Measurements from ENCODE around the gene NSL1. TPM values are rescaled to one million over a fixed set of nuclear protein-coding genes. Genes with fewer than 3 reads are reported as not detected.

The NSL1 gene
- total RNA-seq, 1 donor from 2014 or later: 42.1 TPM

DNA sequence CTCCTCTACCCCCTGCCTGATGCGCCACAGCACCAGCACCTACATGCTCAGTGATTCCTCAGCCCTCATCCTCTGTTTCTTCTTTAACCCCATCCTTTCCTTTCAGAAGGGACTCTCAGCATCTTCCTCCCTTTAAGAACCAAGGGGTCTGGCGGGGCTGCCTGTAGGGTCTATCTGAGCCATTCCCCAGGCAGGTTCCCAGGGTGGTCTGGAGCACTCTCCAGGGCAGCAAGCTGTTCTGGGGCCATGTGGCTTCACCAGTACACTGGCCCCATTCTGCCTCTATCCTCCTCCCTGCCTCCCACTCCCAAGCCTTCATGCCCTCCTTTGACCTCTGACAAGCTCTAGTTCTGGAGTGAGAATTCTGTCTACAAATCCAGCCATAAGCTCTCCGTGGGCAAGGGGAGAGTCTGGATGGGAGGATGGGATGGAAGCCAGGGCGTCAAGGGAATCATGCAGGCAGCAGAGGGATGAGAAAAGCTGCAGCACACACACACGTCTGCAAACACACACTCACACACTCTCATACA is 102.3 kb downstream of the NSL1 start:
- no peaks in the 10 kb centered on the region for H3K36me3 Mint-ChIP-seq
- peak; percentile 27 for DNase-seq (ENCODE audit: extremely low spot score, unreplicated experiment)
- H3K27ac Mint-ChIP-seq: no peak overlapping the region
- peaks cover 39% of the 10 kb centered on the region for H3K27me3 Mint-ChIP-seq
- TF ChIP-seq, protein P1, sequence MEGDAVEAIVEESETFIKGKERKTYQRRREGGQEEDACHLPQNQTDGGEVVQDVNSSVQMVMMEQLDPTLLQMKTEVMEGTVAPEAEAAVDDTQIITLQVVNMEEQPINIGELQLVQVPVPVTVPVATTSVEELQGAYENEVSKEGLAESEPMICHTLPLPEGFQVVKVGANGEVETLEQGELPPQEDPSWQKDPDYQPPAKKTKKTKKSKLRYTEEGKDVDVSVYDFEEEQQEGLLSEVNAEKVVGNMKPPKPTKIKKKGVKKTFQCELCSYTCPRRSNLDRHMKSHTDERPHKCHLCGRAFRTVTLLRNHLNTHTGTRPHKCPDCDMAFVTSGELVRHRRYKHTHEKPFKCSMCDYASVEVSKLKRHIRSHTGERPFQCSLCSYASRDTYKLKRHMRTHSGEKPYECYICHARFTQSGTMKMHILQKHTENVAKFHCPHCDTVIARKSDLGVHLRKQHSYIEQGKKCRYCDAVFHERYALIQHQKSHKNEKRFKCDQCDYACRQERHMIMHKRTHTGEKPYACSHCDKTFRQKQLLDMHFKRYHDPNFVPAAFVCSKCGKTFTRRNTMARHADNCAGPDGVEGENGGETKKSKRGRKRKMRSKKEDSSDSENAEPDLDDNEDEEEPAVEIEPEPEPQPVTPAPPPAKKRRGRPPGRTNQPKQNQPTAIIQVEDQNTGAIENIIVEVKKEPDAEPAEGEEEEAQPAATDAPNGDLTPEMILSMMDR (conservative IDR thresholded peaks at IDR 0.05): no peak
- no peaks in the 10 kb centered on the region for H3K4me1 Mint-ChIP-seq (ENCODE audit: unreplicated experiment)
- H3K9me3 Mint-ChIP-seq: no peaks in the 10 kb centered on the region
- H3K4me3 Mint-ChIP-seq: no peak overlapping the region

DNA sequence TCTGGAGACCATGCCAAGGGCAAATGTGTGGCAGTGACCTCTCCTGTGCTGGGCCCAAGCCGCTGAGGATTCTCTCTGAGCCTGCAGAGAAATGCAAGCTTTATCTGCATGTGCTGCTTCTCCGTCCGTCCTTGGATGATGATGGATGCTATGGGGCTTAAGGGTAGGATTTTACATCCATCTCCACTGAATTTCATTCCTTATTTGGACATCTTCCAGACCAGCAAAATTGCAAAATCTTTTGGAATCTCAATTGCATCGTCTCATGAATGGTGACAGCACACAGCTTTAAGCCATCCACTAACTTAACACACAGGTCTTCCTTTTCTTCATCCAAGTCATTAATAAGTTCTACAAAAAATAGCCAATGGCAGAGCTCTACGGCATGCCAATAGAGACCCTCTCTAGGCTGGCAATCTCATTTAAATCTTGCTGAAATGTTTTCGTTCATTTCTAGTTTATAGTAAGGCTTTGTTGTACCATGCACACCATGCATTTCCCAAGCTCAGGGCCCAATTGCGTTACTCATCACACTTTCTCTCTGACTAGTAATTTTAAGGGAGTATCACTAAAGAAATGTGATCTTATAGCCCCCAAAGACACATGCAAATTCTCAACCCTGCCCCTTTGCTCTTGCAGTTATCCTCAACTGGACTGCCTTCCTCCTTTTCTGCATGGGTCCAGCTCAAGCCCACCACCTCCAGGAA is 103.1 kb downstream of the NSL1 start:
- no peaks in the 10 kb centered on the region for H3K9me3 Mint-ChIP-seq
- no peak overlapping the region for H3K4me3 Mint-ChIP-seq
- peak; percentile 13 for DNase-seq (ENCODE audit: extremely low spot score, unreplicated experiment)
- peaks cover 37% of the 10 kb centered on the region for H3K27me3 Mint-ChIP-seq
- no peaks in the 10 kb centered on the region for H3K36me3 Mint-ChIP-seq
- H3K27ac Mint-ChIP-seq: no peak overlapping the region
- TF ChIP-seq, protein P1 (conservative IDR thresholded peaks at IDR 0.05): no peak
- no peaks in the 10 kb centered on the region for H3K4me1 Mint-ChIP-seq (ENCODE audit: unreplicated experiment)

DNA sequence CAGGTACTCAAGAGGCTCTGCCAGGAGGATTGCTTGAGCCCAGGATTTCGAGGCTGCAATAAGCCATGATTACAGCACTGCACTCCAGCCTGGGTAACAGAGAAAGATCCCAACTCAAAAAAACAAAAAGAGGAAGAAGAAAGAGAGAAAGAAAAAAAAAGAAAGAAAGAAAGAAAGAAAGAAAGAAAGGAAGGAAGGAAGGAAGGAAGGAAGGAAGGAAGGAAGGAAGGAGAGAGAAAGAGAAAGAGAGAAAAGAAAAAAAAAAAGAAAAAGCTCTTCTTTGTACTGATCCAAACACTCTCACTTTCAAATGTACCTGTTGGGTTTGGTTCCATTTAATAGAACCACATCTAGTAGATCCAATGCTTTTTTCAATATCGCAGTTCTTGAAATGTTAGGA is 103.8 kb downstream of the NSL1 start:
- no peak for DNase-seq (ENCODE audit: extremely low spot score, unreplicated experiment)
- Mint-ChIP-seq H3K4me1 (ENCODE audit: unreplicated experiment) (no peaks in the 10 kb centered on the region), H3K36me3 (no peaks in the 10 kb centered on the region), H3K27me3 (peaks cover 41% of the 10 kb centered on the region), H3K4me3 (no peak overlapping the region), H3K27ac (no peak overlapping the region), H3K9me3 (no peaks in the 10 kb centered on the region)
- TF ChIP-seq, protein P1 (conservative IDR thresholded peaks at IDR 0.05): no peak

DNA sequence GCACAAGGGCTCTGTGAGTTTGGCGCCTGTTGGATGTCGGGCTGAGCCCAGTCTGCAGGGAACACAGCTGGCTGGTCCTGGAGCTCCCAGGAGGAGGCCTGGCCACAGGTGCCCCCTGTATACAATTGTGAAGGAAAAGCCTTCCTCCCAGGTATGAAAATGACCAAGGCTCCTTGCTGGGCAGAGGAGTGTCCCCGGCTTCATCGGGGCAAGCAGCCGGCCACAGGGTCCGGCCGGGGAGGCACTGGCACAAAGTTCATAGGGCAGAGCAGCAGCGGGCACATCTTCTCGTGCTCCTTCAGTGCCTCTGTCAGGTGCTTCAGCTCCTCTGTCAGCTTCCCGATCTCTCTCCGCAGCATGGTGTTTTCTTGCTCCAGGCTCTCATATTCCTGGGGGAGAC is 105.0 kb downstream of the NSL1 start:
- peak; percentile 42 for DNase-seq (ENCODE audit: extremely low spot score, unreplicated experiment)
- Mint-ChIP-seq H3K27ac (no peak overlapping the region), H3K4me3 (no peak overlapping the region), H3K36me3 (no peaks in the 10 kb centered on the region), H3K9me3 (no peaks in the 10 kb centered on the region), H3K4me1 (ENCODE audit: unreplicated experiment) (no peaks in the 10 kb centered on the region), H3K27me3 (peaks cover 44% of the 10 kb centered on the region)
- TF ChIP-seq, protein P1 (conservative IDR thresholded peaks at IDR 0.05): no peak

DNA sequence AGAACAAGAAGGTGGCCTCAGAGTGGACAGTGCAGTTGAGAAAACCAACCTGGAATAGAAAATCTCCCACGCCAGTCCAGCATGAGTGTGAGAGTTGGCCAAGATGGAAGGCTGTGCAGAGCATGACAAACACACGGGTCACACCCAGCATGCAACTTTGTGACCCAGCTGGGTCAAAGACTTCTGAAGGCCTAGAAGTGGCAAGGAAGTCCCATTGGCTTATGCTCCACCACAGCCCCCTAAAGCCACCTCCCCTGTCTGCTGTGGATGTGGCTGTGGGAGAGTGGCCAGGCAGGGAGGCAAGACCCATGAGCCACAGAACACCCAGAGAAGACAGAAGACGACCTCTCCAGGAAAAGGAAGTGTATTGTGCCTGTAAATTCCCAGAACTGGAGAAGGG is 105.5 kb downstream of the NSL1 start:
- H3K4me1 Mint-ChIP-seq (ENCODE audit: unreplicated experiment): no peaks in the 10 kb centered on the region

More for the DNA sequence above, 105.5 kb downstream of the NSL1 start:
- Mint-ChIP-seq H3K4me3 (no peak overlapping the region), H3K36me3 (no peaks in the 10 kb centered on the region), H3K27me3 (peaks cover 45% of the 10 kb centered on the region), H3K27ac (no peak overlapping the region), H3K9me3 (no peaks in the 10 kb centered on the region)
- DNase-seq (ENCODE audit: extremely low spot score, unreplicated experiment): no peak
- TF ChIP-seq, protein P1 (conservative IDR thresholded peaks at IDR 0.05): no peak
